CD14-positive monocyte (primary cell): Measurements from ENCODE around the gene ZSCAN20. TPM values are rescaled to one million over a fixed set of nuclear protein-coding genes. Genes with fewer than 3 reads are reported as not detected.

Experiments used
- DNase-seq, 3 donors: peaks; one replicate each; pipeline ENCODE4 v3.0.0-alpha.2; 2011 to 2022
- H2AFZ ChIP-seq: 2 replicates; pipeline ENCODE4 v1.6.0; 2012; ENCODE audit warnings: mild to moderate bottlenecking, low read depth, low read length, inconsistent platforms; ENCODE audit not compliant: insufficient read depth, poor library complexity, severe bottlenecking
- H3K27ac ChIP-seq, 2 donors: 1 replicate in 1 of 2; 2 replicates in 1 of 2; pipeline ENCODE4 v1.5.1; 2012 to 2013; ENCODE audit warnings: low read length in 2 of 2, control low read depth in 1 of 2, inconsistent platforms in 1 of 2, low read depth in 1 of 2, mild to moderate bottlenecking in 1 of 2
- H3K27me3 ChIP-seq, 2 donors: one replicate each; pipeline versions ENCODE4 v1.6.0 to v1.6.1; 2011 to 2013; ENCODE audit warnings: low read length in 2 of 2; ENCODE audit not compliant: control insufficient read depth in 2 of 2, insufficient read depth in 2 of 2
- H3K36me3 ChIP-seq, 2 donors: replicated peaks in 1 of 2; 1 replicate in 1 of 2; 2 replicates in 1 of 2; pipeline versions ENCODE4 v1.5.1 to v1.6.1; 2012 to 2013; ENCODE audit warnings: low read length in 2 of 2, control low read depth in 1 of 2, inconsistent platforms in 1 of 2, mild to moderate bottlenecking in 1 of 2; ENCODE audit not compliant: insufficient read depth in 2 of 2, control insufficient read depth in 1 of 2
- H3K4me1 ChIP-seq, 2 donors: 1 replicate in 1 of 2; 2 replicates in 1 of 2; pipeline versions ENCODE4 v1.5.1 to v1.6.1; 2012 to 2013; ENCODE audit warnings: low read length in 2 of 2, control low read depth in 1 of 2, inconsistent platforms in 1 of 2, mild to moderate bottlenecking in 1 of 2, moderate library complexity in 1 of 2; ENCODE audit not compliant: insufficient read depth in 2 of 2, control insufficient read depth in 1 of 2
- H3K4me2 ChIP-seq: replicated peaks from 2 replicates; pipeline ENCODE3; 2012; ENCODE audit warnings: low read length, moderate library complexity, mild to moderate bottlenecking; ENCODE audit not compliant: poor library complexity, severe bottlenecking; ENCODE audit errors: extremely low read depth
- H3K4me3 ChIP-seq, 3 experiments: fragments of 200-600 bp in 1 of 3; sonication (generic) in 1 of 3; replicated peaks in 1 of 3; 1 replicate in 2 of 3; 2 replicates in 1 of 3; pipeline ENCODE4 v1.5.1; 2011 to 2013; ENCODE audit warnings: low read length in 3 of 3, mild to moderate bottlenecking in 3 of 3, control low read depth in 2 of 3, low read depth in 2 of 3, inconsistent platforms in 1 of 3, moderate library complexity in 1 of 3
- H3K79me2 ChIP-seq: 2 replicates; pipeline ENCODE4 v1.6.0; 2012; ENCODE audit warnings: mild to moderate bottlenecking, control low read depth, inconsistent platforms, low read length, moderate library complexity; ENCODE audit not compliant: insufficient read depth
- H3K9ac ChIP-seq: 2 replicates; pipeline ENCODE4 v1.6.0; 2017; ENCODE audit warnings: low read length, mild to moderate bottlenecking; ENCODE audit not compliant: insufficient read depth, poor library complexity, severe bottlenecking
- H3K9me3 ChIP-seq, 2 donors: replicated peaks in 1 of 2; 1 replicate in 1 of 2; 2 replicates in 1 of 2; pipeline versions ENCODE4 v1.5.1 to v1.6.1; 2012 to 2013; ENCODE audit warnings: low read length in 2 of 2, control low read depth in 1 of 2; ENCODE audit not compliant: control insufficient read depth in 1 of 2, insufficient read depth in 1 of 2
- H4K20me1 ChIP-seq: 2 replicates; pipeline ENCODE4 v1.6.0; 2012; ENCODE audit warnings: mild to moderate bottlenecking, low read length, control low read depth, moderate library complexity; ENCODE audit not compliant: insufficient read depth
- H3K27ac Mint-ChIP-seq, 7 donors: one replicate each; pipeline ENCODE4 v1.8.0; 2020; ENCODE audit warnings: mild to moderate bottlenecking in 7 of 7, mixed read lengths in 7 of 7, moderate library complexity in 6 of 7, inconsistent platforms in 2 of 7
- H3K27me3 Mint-ChIP-seq, 3 donors: one replicate each; pipeline ENCODE4 v1.8.0; 2021 to 2022; ENCODE audit warnings: low read depth in 3 of 3, mild to moderate bottlenecking in 3 of 3, mixed read lengths in 3 of 3, moderate library complexity in 3 of 3, inconsistent platforms in 1 of 3
- H3K36me3 Mint-ChIP-seq, 2 donors: one replicate each; pipeline ENCODE4 v1.8.0; 2020; ENCODE audit warnings: mixed read lengths in 2 of 2, inconsistent platforms in 1 of 2, mild to moderate bottlenecking in 1 of 2
- H3K4me1 Mint-ChIP-seq: one replicate; pipeline ENCODE4 v1.8.0; 2020; ENCODE audit warnings: mild to moderate bottlenecking, mixed read lengths
- H3K4me3 Mint-ChIP-seq, 2 donors: one replicate each; pipeline ENCODE4 v1.8.0; 2020; ENCODE audit warnings: mild to moderate bottlenecking in 2 of 2, mixed read lengths in 2 of 2, moderate library complexity in 1 of 2
- H3K9me3 Mint-ChIP-seq, 7 donors: one replicate each; pipeline ENCODE4 v1.8.0; 2020 to 2022; ENCODE audit warnings: mixed read lengths in 7 of 7, mild to moderate bottlenecking in 6 of 7, moderate library complexity in 6 of 7, inconsistent platforms in 2 of 7
- CTCF ChIP-seq: fragments of 200-600 bp; IDR thresholded peaks from one replicate; pipeline ENCODE4 v1.8.0; 2022; ENCODE audit warnings: antibody characterized with exemption, mild to moderate bottlenecking
- WGBS: methylation state at CpG from one replicate; pipeline ENCODE4 v1.1.5; 2013; ENCODE audit warnings: missing lambda C conversion rate; ENCODE audit not compliant: insufficient coverage; 5-methylcytosine and 5-hydroxymethylcytosine counted together
- intact Hi-C, 2 donors: fragments of 100-400 bp; cut with micrococcal nuclease; formaldehyde crosslinking; loops; one replicate each; pipeline versions ENCODE4 v1.15.0 to v1.15.1; 2023
- polyA plus RNA-seq, 3 donors: library from polyadenylated mRNA; depleted of rRNA in 1 of 3; unstranded in 2 of 3; stranded (reverse) in 1 of 3; fragments of 300-500 nt in 2 of 3; fragments of >200 nt in 1 of 3; fragmentation: Illumina TruSeq in 2 of 3; gene quantifications; 1 replicate in 2 of 3; 2 replicates in 1 of 3; pipeline ENCODE4 v1.2.3, GENCODE V29; 2012 to 2021

ZSCAN20 gene
- polyA plus RNA-seq, 3 donors: 0.29 to 0.51 (median 0.29) TPM

- no peaks in the 10 kb centered on the region for H3K4me1 Mint-ChIP-seq
Observed at GRCh38 chr1:33515607-33516006, 43.2 kb downstream of the ZSCAN20 start.

GRCh38 chr1:33516428-33516827, 44.0 kb downstream of the ZSCAN20 start:
- intact Hi-C loops: no loop called here
- H3K4me3 ChIP-seq: no peak overlapping the region
- no peak for TF ChIP-seq CTCF

More at GRCh38 chr1:33515607-33516006, 43.2 kb downstream of the ZSCAN20 start:
- Mint-ChIP-seq H3K9me3 (peaks cover 0 to 2% (median 0%) of the 10 kb centered on the region in 7 donors), H3K27ac (no peak overlapping the region), H3K27me3 (peaks cover 9 to 15% (median 13%) of the 10 kb centered on the region in 3 donors), H3K36me3 (no peaks in the 10 kb centered on the region), H3K4me3 (no peak overlapping the region)
- Histone ChIP-seq H3K79me2 (no peaks in the 10 kb centered on the region), H3K4me1 (no peaks in the 10 kb centered on the region), H2AFZ (no peak overlapping the region), H3K9ac (no peak overlapping the region), H3K4me2 (no peak overlapping the region), H4K20me1 (no peaks in the 10 kb centered on the region), H3K36me3 (no peaks in the 10 kb centered on the region), H3K27me3 (no peaks in the 10 kb centered on the region), H3K9me3 (no peaks in the 10 kb centered on the region), H3K4me3 (no peak overlapping the region), H3K27ac (no peak overlapping the region)
- intact Hi-C loops: no loop called here
- no peak for TF ChIP-seq CTCF
- DNase-seq: no peak
- WGBS: 100% methylated on average over 1 of the region's 2 CpGs

More at GRCh38 chr1:33516428-33516827, 44.0 kb downstream of the ZSCAN20 start:
- no peaks in the 10 kb centered on the region for H3K36me3 ChIP-seq
- no peaks in the 10 kb centered on the region for H4K20me1 ChIP-seq
- no peaks in the 10 kb centered on the region for H3K9me3 ChIP-seq
- no peak for DNase-seq
- Mint-ChIP-seq H3K4me1 (no peaks in the 10 kb centered on the region), H3K36me3 (no peaks in the 10 kb centered on the region), H3K4me3 (no peak overlapping the region), H3K9me3 (peaks cover 0 to 2% (median 0%) of the 10 kb centered on the region in 7 donors), H3K27ac (no peak overlapping the region), H3K27me3 (peaks cover 10 to 14% (median 11%) of the 10 kb centered on the region in 3 donors)
- no peaks in the 10 kb centered on the region for H3K79me2 ChIP-seq
- H2AFZ ChIP-seq: no peak overlapping the region
- H3K27ac ChIP-seq: no peak overlapping the region
- H3K27me3 ChIP-seq: no peaks in the 10 kb centered on the region
- no peak overlapping the region for H3K4me2 ChIP-seq
- WGBS: 87% methylated on average over 4 of the region's 9 CpGs
- H3K9ac ChIP-seq: no peak overlapping the region
- H3K4me1 ChIP-seq: no peaks in the 10 kb centered on the region
